VCaP (cell line): ENCODE measurements around the gene CRKL.

ENCODE experiments used
- H3K27ac ChIP-seq: fragments of 450-650 bp; 2 replicates; pipeline ENCODE4 v1.5.1; 2017
- TF ChIP-seq, protein P1 (sequence below): fragments of 450-650 bp; conservative IDR thresholded peaks from 2 replicates; pipeline ENCODE4 v1.5.1; 2017; ENCODE audit warnings: mild to moderate bottlenecking, moderate library complexity

CRKL gene

DNA sequence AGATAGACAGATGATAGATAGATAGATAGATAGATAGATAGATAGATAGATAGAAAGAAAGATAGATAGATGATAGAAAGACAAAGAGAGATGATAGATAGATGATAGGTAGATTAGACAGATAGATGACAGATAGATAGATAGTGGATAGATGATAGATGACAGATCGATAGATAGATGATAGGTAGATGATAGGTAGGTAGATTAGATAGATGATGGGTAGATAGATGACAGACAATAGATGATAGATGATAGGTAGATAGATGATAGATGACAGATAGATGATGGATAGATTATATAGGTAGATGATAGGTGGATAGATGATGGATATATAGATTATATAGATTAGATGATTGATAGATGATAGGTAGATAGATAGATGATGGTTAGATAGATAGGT, 69.2 kb downstream of the CRKL start:
- H3K27ac ChIP-seq: no peak overlapping the region
- TF ChIP-seq, protein P1, sequence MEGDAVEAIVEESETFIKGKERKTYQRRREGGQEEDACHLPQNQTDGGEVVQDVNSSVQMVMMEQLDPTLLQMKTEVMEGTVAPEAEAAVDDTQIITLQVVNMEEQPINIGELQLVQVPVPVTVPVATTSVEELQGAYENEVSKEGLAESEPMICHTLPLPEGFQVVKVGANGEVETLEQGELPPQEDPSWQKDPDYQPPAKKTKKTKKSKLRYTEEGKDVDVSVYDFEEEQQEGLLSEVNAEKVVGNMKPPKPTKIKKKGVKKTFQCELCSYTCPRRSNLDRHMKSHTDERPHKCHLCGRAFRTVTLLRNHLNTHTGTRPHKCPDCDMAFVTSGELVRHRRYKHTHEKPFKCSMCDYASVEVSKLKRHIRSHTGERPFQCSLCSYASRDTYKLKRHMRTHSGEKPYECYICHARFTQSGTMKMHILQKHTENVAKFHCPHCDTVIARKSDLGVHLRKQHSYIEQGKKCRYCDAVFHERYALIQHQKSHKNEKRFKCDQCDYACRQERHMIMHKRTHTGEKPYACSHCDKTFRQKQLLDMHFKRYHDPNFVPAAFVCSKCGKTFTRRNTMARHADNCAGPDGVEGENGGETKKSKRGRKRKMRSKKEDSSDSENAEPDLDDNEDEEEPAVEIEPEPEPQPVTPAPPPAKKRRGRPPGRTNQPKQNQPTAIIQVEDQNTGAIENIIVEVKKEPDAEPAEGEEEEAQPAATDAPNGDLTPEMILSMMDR: no peak

DNA sequence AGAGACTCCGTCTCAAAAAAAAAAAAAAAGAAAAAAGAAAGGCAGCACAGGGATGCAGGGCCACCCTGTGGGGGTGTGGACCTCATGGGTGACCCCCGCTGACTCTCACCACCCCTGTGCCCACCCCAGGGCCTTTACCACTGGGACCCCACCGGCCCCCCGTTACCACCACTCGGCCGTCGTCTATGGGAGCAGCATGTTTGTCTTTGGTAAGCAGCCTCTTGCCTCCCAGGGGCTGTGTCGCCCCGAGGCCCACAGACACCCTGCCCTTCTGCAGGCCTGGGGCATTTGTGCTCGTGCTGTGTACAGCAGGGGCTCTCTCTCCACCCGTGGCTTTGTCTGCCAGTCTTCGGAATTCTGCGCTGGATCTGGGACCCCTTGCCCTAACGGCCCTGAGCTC, 70.2 kb downstream of the CRKL start:
- H3K27ac ChIP-seq: no peak overlapping the region
- TF ChIP-seq, protein P1: no peak

DNA sequence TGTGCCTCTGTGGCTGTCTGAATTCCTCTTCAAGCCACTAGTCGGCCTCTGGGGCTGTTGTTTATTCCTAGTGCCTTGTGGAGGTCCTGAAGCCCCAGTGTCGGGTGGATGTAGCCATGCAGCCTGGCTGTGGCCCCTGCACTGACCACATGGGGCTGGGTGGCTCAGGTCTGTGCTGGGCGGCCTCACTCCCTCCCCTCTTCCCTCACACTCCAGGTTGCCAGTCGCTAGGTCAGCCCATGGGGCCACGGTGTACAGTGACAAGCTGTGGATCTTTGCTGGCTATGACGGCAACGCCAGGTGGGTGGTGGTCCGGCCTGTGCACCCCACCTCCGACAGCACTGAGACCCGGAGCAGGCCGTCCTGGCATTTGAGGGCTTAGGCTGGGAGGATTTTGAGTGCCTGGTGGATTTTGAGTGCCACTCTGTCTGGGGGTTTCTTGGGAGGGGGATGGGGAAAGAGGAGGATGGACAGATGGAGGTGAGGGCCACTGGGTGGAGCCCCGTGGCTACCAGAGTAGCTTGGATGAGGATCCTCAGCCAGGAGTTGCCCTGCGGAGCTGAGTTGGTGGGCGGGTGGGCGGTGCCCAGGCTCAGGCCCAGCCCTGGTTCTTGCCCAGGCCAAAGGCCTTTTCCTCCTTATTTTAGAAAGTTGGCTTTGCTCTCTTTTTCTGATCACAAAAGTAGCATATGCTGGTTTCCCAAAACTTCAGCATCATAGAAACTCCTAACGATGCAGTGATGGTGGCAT, 71.5 kb downstream of the CRKL start:
- H3K27ac ChIP-seq: no peak overlapping the region
- TF ChIP-seq, protein P1: no peak

DNA sequence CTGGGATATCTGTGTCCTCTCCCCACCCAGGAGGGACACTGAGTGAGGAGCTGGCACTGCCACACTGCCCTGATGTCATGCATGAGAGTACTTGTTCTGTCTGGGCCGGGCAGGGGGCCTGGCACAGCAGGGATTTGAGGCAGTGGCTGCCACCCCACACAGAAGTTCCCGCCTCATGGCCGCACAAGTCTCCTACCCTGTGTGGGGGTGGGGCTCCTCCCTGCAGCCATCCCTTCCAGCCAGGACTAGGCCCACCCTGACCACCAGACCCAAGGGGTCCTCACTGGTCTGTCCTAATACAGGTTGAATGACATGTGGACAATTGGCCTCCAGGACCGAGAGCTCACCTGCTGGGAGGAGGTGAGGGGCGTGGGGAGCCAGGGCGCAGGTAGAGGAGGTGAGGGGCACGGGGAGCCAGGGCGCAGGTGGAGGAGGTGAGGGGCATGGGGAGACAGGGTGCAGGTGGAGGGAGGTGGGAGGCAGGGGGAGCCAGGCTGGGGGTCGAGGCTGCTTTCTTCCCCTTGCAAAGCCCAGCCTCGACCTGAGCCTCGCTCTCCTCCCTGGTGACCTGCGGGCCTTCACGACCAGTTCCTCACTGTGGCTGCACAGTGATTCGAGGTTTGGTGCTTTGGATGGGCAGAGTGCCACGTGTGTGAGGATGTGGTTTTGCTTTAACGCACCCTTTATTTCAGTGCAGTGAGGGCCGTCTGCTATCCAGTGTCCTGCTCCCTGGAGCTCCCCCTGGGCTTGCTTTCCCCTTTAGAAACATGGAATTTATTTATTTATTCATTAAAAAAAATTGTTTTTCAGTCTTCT, 72.3 kb downstream of the CRKL start:
- no peak overlapping the region for H3K27ac ChIP-seq
- TF ChIP-seq, protein P1: no peak

DNA sequence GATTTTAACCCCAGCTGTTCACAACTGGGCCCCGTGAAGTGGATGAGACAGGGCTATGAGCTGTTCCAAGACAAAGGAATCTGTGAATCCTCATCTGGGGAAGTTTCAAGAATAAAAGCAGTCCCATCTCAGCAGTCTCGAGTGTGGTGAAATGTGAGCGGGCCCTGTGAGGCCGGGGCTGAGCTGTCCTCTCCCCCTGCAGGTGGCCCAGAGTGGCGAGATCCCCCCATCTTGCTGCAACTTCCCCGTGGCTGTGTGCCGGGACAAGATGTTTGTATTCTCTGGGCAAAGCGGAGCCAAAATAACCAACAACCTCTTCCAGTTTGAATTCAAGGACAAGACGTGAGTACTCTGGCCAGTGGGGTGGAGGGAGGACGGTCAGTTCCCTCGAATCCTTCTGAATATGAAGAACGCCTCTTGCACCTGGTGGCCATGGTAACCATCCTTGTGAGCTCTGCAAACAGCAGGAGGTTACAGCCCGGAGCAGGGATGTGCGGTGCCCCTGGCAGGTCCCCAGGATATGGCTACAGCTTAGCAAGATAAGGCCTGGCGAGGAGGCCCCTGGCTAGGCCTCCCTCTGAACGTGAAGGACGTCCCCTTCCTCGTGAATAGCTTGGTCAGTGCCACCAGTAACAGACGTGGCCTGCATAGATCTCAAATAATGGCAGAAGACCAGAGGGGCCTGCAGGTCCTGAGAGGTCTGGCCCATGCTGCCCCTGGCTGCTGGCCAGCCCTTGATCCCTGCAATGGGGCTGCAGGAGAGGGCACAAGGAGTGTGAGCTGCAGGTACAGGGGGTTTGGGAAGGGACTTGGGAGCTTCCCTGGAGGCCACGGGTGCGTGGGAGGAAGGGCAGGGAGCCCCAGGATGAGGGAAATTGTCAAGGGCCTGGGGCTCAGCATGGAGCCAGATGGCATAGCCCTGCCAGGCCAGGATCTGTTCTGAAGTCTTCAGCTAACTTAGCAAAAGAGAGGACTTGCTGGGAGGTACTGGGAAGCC, 73.3 kb downstream of the CRKL start:
- H3K27ac ChIP-seq: no peak overlapping the region
- TF ChIP-seq, protein P1: no peak

DNA sequence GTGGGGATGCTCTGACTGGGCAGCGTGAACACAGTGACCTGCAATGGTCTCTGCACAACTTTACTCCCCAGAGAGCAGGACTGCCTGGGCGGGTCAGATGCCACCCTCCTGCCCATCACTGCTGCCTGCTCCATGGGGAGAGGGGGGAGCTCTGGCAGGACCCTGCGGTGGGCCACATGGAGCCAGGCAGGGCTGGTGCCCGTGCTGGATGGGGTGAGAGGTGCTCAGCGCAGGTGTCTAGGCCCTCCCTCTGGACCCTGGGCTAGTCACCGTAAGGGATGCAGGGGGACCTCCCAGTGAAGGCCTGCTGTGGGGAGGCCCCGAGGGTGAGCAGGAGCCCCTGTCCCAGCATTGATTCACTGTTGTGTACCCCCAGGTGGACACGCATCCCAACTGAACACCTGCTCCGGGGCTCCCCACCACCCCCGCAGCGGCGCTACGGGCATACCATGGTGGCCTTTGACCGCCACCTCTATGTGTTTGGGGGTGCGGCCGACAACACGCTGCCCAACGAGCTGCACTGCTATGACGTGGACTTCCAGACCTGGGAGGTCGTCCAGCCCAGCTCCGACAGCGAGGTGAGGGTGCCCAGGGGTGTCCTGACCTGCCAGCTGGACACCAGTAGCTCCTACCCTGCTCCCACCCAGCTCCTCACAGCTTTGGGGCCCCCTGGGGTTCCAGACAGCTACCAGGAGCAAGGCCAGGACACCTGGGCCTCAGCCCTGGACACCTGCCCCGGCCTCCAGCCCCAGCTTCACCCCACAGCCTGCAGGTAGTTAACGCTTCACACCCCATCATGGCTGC, 74.2 kb downstream of the CRKL start:
- no peak overlapping the region for H3K27ac ChIP-seq
- TF ChIP-seq, protein P1: no peak
